NCI-H748 treated with DMSO at 0.1 percent for 48 hours (cell line): ENCODE measurements around the gene PPFIA4.

Experiments used
- DNase-seq: peaks from one replicate; lab custom pipeline; 2025; lab: John Stamatoyannopoulos, UW

PPFIA4 gene

DNA sequence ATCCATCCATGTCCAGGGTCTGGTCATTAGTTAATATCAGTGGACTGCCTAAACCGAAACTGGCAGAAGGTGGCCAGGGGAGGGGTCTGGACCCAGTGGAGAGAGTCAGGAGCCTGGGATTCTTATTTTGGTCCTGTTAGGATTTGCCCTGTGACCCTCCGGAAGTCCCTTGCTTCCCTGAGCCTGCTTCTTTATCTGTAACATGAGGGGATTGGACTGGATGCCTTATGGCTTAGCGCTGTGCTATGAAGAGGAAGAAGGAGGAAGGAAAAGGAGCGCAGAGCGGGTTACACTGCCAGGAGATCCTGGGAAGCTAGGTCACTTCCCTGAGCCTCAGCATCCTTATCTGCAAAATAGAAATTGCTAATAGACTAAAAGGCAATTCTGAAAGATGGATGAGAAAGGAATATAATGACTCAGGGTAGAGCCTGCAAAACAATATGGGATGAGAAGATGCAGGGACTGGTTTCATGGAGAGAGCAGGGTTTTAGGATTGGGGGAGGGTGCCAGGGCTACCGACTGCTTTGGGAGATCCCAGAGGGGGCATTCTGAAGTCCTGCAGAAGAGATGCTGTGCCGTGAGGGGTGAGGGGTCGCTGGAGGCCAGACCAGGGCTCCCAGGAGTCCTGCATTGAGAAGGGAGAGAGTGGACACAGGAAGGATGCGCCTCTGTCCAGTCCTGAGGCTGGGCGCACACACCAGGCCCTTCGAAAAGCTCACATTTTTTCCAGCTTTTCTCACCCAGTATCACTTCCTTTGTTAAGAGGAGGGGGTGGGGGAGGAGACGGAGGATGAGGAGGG, 100.8 kb downstream of the PPFIA4 start:
- DNase-seq, result no peak

GRCh38 chr1:203127666-203128430, 101.6 kb downstream of the PPFIA4 start, which contains the start of gene ADORA1:
ADORA1 (plus strand) TSS chr1:203127726; CDS start chr1:203128842, 1,116 bp downstream.
- DNase-seq, result peak; percentile 10

- no peak for DNase-seq
Observed at GRCh38 chr1:203128431-203128715, 102.1 kb downstream of the PPFIA4 start.
